HG03565 (cell line): ENCODE results near the gene UTP14C.
"Not testable (repeated sequence)": the region's sequence is repeated elsewhere in the genome, so short reads cannot be mapped to it uniquely, and the experiment has no call there.

ENCODE experiments used
- ATAC-seq: cut with Tn5 transposase; IDR thresholded peaks from one replicate; pipeline ENCODE4 v1.9.1; 2021; ENCODE audit warnings: mild to moderate bottlenecking, moderate library complexity; ENCODE audit not compliant: unreplicated experiment

Gene UTP14C

GRCh38 chr13:52024481-52024880, at the start of gene UTP14C:
Gene UTP14C (plus strand): TSS chr13:52024691. CDS start chr13:52028805, 4,114 bp downstream.
- ATAC-seq: no peak

GRCh38 chr13:51976423-51976822, 48.1 kb upstream of the UTP14C start:
- ATAC-seq: no peak

DNA sequence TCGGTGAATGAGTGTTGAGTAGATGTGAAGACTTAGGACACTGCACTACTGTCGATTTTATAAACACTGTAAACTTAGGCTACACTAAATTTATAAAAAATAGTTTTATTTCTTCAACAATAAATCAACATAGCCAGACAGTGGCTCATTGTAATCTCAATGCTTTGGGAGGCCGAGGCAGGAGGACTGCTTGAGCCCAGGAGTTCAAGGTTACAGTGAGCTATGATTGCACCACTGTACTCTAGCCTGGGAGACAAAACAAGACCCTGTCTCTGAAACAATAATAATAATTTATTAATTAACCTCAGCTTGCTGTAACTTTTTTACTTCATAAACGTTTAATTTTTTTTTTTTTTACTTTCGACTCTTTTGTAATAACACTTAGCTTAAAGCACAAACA, 47.6 kb upstream of the UTP14C start:
- ATAC-seq: no peak

DNA sequence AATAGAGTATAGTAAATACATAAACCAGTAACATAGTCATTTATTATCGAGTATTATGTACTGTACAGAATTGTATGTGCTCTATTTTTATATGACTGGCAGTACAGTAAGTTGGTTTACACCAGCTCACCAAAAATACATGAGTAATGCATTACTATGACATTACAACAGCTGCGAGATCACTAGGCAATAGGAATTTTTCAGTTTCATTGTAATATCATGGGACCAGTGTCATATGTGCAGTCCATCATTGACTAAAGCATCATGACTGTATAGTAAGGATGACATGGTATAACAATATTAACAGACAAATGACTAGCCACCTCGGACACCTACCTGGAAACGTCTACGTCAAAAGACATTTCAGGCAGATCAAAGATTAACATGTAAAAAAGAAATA, 46.9 kb upstream of the UTP14C start:
- ATAC-seq: no peak

DNA sequence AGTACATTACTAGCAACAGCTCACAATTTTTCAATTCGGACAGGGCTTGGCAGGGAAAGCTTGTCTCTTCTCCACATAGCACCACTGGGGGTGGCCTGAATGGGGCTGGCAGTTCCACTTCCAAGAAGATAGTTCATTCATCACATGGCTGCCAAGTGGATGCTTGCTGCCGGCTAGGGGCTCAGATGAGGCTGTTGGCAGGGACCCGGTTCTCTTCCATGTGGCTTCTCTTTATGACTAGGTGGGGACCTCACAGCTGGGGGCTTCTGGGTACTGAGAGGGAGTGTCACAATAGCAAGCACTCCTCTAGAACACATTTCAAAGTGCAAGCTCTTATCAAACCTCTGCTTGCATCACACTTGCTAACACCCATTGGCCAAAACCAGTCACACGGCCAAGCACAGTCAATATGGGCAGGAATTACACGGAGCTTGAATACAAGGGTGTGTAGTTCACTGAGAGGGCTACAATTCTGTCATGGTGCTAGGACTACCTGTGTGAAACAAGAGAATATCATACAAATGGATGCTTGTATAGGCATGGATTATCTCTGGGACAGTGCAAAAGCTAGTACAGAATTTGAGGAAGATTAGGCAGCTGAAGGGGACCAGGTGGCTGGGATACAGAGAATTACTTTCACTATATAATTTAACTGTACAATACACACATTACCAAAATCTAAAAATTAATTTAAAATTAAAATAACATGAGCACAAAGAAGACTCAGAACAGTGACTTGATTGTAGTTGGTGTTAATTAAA, 45.5 kb upstream of the UTP14C start:
- ATAC-seq: no peak

DNA sequence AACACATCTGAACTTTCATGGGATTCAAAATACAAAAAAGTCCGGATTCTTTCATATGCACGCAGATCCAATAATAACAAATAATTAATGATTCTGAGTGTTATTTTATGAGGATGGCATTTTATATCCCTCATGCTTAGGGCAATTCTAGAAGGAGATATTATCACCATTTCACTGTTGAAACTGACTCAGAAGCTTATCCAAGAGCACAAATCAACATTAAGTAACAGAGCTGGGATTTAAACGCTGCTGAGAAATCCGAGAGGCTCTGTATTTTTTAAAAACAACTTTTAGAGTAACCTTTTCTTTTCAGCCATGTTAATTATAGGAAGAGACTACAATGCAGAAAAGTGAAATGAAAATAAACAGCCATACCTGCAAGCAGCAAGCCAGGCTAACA, 43.6 kb upstream of the UTP14C start:
- ATAC-seq: no peak

GRCh38 chr13:51981355-51981754, 43.1 kb upstream of the UTP14C start:
- ATAC-seq: no peak

GRCh38 chr13:51983292-51983691, 41.2 kb upstream of the UTP14C start:
- ATAC-seq: not testable (repeated sequence)

GRCh38 chr13:51984904-51985303, 39.6 kb upstream of the UTP14C start:
- ATAC-seq: not testable (repeated sequence)

DNA sequence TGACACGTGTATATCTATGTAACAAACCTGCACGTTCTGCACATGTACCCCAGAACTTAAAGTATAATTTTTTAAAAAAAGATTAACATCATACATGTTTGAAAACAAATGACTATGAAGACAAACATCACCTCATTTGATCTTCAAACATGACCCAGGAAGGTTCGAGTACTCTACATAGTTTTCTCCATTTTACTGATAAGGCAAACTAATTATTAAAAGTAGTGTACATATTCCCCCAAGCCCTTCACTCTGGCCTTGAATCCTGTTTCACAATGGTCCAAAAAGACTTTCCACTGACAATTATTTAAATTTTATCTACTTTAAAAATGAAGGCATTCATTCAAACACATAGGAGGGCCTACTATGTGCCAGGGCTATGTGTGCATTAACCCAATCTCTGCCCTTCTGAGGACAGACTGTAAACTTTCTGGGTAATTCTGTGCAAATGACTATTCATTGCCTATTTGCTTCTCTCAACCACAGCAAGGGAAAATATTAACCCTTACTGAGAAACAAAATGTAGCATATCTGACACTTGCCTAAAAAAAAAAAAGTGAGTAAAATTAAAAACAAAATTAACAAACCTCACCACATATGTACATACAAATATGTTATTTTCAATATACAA, 35.4 kb upstream of the UTP14C start:
- no peak for ATAC-seq

- ATAC-seq: no peak
Measured at GRCh38 chr13:51993713-51994112, 30.8 kb upstream of the UTP14C start.

- no peak for ATAC-seq
Measured at GRCh38 chr13:51995677-51996551, 28.6 kb upstream of the UTP14C start.

DNA sequence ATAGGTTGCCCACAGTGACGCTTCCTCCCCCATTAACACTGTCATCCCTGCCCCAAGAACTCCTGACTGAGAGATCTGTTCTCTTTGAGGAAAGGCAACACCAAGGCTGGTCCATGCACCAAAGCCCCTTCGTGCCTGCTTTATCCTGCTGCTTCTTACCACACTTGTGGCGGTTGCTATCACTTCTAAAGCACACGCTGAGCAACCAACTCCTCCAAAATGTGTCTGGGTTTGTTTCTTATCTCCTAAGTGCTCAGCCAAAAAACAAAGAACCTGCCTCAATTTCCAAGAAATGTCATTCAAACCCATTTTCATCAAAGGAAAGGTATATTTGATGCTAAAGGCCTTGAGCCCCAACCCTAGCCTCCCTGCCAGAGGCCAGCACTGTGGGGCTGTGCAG, 27.9 kb upstream of the UTP14C start:
- ATAC-seq: no peak

DNA sequence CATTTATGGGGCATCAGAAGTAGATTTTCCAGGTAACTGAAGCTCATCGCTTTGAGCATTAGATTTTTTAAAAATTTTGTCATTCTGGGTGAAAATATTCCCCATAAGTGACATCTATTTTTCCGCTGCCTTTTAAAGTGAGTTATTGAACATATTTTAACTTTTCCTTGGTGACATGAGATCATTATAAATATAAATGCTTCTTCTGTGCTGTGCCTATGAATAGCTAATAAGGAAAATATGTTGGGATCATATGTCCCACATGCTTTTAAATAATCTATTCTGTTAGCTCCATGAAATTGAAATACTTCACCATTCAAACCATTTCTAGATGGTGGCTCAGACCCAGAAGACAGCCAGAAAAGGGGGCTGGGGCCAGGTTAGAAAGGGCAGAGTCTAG, 27.3 kb upstream of the UTP14C start:
- ATAC-seq: no peak

DNA sequence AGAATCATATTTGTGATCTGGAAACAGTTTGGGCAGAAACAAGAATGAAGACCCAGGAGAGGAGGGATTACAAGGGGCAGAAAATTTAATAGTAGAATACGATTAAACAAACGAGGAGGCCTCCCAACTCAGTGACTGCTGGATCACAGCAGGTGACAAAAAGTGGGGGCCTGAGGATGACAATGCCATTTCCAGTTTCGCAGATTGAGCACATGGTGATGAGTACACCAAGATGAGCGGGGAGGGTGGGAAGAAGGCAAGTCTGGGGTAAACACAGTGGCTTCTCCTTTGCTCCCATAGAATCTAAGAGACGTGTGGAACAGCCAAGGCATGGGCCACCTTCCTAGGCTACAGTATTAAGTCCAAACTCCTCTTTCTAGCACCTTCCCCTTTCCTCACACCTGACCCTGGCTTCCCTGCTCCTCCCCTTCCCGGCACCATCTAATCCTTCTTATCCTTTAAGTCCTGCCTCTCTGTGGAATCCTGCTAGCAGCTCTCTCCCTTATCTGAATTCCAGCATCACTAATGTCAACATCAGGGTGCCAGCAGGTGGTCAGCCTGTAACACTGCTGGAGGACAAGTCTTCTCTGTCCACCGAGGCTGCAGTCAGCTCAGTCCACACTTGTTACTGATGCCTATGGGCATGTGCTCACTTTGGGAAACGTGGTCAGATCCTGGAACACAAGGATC, 26.7 kb upstream of the UTP14C start:
- no peak for ATAC-seq

DNA sequence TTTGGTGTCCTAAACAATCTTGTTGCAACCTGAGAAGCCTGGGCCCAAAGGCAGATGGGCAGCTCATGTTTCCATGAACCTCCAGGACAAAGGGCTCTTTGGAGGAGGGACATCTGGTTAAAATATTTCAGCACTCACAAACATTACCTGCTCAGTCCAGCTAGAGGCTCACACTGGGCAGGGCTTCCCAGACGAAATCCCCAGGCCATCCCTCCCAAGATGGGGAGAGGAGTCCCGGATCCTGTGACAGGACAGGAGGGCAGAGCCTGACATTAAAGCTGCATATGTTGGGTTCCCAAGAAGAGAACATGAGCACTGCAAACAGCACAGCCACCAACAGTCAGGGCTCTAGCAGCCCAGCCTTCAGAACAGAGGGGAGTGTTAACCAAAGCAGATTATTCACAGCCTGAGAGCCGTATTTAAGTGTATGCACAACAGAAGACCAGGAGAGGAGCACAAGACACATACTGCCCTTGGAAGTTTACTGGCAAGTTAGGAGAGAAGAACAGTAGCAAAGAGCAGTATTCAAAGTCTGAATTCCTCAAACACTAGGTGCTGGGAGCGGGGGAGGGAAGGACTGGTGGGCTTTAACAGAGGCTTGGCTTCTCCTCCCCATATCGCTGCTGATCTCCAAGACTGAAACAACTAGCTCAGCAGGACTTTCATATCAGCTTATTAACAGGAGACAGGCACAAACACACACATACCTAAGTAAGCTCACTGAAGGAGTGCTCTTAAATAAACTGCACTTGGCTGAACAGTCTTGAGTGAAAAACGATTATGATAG, 25.6 kb upstream of the UTP14C start:
- ATAC-seq: no peak

DNA sequence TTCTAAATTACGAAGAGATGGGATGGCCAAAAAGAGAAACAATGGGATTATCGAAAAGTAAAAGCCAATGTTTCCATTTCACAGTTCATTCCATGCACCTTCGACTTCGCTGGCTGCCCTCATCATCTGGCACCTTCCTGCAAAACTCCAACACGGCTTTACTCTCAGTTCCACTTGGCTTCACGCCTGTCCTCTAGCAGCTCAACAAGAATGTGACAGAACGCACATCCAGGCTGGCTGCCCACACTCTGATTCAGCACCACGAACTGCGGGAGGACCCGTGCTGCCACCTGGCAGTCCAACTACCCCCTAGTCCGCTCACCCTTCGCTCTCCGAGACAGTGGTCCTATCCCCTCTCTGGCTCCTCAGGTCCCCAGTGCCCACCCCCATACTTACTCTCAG, 25.0 kb upstream of the UTP14C start:
- no peak for ATAC-seq

- ATAC-seq: no peak
Measured at GRCh38 chr13:51999921-52000320, 24.6 kb upstream of the UTP14C start.

DNA sequence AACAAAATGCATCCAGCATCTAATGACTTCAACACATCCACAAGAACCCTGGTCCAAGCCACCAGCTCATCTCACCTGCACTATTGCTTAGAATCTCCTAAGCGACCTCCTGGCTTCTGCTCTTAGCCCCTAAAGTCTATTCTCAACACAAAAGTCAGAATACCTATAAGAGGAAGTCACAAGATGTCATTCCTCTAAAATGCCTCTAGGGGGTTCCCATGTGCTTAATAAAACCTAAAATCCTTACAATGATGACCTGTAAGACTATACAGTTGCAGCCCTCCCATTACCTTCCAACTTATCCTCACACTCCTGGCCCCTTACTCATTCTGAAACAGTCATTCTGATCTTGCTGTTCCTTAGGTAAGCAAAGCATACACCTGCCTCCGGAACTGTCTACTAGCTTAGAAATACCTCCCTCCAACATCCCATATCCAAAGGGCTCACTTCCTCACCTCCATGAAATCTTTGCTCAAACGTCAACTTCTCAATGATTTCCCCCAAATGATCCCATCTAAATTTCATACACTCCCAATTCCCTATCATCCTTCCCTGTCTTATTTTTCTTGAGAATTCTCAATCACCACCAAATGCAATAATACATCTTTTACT, 23.3 kb upstream of the UTP14C start:
- peak; percentile 96 for ATAC-seq

GRCh38 chr13:52002361-52002760, 22.1 kb upstream of the UTP14C start:
- no peak for ATAC-seq
